Stimulated activated CD4-positive, alpha-beta T cell treated with anti-CD3 and anti-CD28 coated beads, Interleukin-2, amount 100 ng/mL, for 24 hours (primary cell): Measurements from ENCODE around the gene PAXIP1.

Experiments
- DNase-seq, 2 donors: peaks; one replicate each; pipeline ENCODE4 v3.0.0-alpha.2; 2020

The PAXIP1 gene

DNA sequence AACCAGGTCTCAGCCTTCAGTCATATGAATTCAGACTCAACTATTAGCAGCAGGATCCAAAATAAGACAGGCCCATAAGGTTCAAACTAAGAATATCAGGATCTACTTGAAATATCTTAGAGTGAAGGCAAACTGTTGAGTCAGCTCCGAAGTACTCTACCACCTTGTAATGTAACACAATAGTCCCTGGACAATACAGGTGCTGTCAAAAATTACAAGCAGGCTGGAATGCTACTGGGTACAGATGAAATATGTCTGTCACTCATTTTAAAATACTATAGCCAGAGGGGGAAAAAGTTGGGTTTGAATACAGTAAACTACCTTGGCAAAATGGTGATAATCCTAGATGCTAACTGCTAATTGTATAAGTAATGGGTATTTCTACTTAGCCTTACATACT lies 6.8 kb downstream of the PAXIP1 start:
- no peak for DNase-seq

DNA sequence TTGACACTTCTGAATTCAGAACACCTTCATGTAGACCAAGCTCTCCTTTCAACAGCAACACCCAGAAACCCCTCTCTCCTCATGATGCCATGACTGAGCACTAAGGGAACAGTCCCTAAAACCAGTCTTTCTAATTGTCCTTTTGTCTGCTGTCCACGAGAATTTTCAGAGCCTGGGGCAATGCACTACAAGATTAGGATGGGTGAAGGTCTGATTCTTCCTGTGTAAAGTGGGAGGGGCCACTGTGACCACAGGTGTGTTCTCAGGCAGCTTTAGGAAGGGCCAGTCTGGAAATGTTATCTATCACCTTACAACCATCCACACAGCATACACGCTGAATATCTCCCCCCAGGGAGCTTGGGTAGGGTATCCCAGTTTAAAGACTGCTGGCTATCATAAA lies 7.9 kb downstream of the PAXIP1 start:
- no peak for DNase-seq

DNA sequence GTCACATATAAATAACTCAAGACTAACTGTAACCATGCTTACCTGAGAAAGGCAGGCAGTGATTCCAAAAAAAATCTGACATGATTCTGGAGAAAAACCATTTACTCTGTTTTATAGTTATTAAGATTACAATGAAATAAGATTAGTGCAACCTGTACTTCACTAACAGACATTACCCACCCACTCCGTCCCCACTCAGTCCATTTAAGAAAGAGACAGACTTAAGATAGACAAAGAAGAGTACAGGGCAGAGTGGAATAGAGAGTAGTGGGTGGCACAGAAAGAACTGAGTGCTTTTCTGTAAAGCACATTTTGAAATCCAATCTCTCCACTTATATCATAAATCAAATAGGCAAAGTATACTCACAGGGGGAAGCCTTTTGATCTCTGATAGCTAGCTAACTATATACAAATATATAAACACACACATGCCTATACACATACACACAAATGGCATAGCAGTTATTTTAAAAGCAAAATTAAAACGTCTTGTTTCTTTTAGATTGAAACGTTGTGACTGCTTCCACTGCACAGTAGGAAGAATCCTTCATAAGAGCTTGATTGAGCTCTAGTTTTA lies 11.9 kb downstream of the PAXIP1 start:
- DNase-seq = no peak

DNA sequence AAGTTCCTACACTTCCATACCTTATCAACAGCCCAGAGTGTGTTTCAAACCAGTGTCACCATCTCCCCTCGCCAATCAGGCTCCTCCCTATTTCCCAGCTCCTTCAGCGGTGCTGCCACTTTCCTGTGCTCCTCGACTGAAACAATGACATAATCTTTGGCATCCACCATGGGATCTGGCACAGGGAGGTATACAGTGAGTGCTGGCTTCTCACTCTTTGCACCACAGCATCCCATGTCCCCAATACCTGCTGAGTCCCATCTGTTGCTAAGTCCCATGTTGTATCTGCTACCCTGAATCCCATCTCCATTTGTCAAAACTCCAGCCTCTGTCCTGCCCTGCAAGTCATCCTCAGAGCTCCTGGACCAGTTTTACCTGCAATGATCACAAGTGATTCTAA lies 15.4 kb downstream of the PAXIP1 start:
- no peak for DNase-seq

DNA sequence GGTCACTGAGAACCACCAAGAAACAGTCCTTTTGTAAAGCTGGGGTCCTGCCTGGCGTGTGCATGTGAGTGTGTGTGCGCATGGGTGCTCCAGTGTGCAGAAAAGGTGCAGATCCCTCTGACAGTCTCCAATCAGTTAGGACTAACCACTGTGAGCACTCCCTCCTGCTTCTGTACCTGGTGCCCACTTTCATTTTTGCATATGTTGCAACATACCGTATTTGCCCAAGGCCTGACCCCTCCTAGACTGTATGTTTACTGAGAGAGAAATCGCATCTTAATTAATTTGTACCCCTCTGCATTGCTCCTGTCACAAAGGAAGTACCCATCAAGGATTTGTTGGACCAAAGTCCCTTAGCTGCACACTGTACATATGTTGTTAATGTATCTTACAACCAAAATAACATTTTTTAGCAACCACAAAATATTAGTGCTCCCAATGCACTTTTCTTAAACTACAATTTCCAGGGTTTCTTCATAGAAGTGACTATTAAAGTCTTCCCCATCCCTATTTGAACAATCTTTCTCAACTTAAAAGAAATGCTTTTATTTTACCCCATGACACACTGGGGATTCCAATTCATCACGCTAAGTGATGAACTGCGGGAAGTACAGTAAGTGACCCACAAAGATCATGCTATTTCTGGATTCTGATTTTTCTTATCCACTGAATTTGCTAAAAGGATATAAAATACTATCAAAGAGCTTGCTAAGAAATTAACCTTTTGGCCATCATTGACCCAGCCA lies 16.6 kb downstream of the PAXIP1 start:
- DNase-seq = no peak

DNA sequence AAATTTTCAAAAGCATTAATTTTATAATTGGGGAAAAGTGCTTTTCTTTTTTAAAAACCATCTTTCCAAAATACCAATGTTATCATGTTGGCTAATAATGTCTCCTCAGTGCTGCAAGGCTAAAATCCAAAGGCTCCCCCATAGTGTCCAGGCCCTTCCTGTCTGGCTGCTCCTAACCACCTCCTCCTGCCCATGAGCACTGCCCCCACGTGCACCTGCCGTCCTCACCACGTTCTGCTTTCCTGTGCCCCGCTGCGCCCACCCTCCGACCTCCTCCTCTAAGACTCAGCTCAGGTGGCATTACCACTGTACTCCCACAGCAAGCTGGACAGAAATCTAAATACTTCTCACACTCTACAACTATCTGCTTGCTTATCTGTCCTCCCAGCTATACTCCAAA lies 17.7 kb downstream of the PAXIP1 start:
- DNase-seq = no peak

DNA sequence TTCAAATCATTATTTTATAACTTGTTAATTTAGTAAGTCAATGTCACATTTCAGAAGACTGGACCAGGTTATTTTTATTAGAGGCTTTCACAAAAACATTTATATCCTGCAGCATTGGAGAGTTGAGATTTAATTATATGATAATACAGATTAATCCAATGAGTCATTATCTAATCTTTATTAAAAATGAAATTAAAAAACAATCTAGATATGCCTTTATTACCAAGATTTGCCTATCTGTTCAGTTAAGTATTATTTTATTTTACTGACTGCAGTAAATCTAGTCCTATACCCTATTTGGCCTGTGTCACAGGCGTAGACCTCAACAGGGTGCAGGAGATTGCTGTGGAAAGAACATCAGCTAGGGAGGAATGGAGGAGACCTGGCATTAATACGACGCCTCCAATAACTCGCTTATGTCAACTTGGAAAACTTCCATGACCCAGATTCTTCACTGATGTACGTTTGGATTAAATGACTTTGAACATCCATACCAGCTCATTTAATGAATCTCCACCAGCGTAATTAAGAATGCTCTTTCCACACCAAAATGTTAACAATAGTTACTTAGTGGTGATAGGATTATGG lies 18.2 kb downstream of the PAXIP1 start:
- DNase-seq = no peak

DNA sequence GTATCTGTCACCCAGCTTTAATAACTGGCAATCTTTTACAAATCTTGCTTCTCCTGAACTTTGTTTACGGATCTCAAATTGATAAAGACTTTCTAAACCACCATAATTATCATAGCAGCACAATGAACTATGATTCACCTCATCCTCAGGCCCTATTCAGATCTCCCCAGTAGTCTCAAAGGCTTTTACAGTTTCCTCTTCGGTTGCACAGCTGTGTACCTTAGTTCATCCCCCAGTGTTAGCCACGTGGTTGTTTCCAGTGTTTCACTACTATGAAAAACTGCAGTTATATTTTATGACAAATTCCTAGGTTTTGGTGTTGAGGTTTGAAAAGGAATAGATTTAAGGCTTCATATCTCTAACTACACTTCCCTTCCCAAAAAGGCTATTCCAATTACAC lies 24.9 kb downstream of the PAXIP1 start:
- DNase-seq = no peak

DNA sequence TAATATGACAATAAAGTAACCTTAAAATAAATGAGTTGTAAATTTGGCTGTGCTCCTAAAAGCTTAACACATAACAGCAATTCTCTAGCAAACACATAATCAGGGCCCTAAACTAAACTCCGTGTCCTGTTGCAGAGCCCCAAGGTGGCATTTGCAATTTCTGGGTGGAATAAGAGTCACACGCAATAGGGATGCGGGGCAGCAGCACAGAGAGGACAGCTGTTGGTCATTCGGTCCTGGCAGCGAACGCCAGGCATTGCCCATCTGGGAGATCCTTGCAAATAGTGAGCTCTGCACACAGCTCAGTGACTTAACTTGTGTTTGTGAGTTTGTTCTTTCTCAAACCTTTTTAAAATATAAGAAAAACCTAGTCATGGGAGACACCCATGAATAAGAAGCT lies 25.7 kb downstream of the PAXIP1 start:
- DNase-seq = no peak

DNA sequence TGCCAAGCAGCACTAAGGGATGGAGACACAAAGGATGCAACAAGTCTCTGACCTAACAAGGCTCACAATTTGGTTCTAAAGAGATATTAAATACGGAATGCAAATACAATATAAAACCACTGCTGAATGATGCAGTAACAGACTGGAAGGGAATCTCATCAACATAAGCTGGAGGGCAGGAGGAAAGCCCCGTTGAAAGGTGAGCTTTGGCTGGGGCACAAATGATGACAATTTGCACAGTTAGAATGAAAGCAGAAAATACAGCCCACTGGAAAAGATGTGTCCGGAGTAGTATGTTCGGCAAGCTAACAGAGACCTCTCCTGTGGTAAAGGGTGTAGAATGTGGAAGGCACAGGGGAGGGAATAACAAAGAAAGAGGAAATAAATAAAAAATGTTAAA lies 26.1 kb downstream of the PAXIP1 start:
- no peak for DNase-seq

DNA sequence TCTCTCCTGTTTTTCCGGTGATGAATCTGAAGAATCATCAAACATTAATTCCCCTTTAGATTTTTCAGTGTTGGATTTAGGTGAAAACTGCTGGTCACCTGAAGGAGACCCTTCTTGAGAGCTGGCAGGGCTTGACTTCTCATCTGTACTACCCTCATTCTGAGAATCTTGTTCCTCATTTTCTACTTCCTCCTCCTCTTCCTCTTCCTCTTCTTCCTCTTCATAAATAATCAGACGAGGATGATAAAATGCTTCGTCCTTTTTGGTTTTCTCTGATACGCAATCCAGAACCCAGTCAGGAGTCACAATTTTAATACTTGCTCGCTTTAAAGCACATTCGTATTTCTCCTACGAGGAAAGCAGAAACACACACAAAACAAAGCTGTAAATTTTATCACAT lies 26.9 kb downstream of the PAXIP1 start:
- no peak for DNase-seq

DNA sequence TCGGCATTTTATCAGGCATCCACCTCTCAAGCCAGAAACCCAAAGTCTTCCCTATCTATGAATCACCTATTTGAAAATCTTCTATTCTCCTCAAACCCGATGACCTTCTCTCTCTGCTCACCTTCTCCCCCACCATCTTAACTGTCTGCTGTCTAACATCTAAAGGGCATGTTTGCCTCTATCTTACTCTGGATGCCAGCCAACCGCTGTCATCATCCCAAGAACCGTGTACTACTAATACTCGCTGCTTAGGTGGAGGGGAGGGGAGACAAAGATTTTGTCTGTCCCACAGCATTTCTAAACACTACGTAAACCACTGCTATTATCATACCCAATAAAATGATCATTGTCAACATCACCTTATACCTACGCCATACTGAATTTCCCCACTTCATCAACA lies 29.5 kb downstream of the PAXIP1 start:
- DNase-seq = no peak

DNA sequence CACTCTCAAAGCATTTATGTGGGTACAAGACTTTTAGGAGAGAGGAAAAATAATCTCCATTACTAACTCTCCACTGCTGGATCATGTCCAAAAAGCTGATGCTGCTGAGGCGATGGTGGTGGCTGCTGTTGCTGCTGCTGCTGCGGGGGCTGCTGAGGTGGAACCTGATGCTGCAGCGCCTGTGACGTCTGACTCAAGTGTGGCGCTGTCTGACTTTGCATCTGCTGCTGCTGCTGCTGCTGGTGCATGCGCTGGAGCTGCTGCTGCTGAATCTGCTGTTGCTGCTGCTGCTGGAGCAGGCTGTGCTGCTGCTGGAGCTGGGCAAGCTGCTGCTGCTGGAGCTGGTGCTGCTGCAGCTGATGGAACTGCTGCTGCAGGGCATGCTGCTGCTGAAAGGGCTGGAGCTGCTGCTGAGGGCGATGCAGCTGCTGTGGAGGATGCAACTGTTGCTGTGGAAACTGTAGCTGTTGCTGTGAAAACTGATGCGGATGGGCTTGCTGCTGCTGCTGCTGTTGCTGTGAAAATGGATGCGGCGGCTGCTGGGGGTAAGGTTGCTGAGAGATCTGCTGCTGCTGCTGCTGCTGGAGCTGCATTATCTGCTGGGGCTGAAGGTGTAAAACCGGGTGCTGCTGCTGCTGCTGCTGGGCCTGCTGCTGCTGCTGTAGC lies 34.5 kb downstream of the PAXIP1 start:
- no peak for DNase-seq

DNA sequence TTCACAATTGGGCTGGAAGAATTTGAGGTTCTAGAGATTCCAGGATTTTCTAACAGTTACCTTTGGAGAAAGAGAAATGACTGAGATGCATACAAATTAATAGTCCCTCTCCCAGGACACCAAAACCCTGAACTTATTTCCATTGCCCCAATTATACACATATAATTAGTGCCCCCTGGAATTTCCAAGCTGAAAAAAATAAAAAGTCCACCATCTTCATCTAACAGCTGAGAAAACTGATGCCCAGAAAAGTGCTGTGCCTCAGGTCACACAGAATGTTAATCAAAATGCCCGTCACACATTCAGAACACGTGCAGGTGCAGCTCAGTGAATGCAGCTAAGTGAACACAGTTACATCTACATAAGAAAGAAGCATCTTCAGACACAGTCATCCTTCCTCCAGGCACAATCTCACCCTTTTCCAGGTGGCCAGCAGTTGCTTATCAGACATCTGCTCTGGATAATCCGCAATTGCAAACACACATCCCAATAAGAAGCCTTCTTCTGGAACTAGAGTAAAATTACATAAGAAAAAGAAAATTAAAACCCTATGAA lies 35.4 kb downstream of the PAXIP1 start:
- DNase-seq = no peak

DNA sequence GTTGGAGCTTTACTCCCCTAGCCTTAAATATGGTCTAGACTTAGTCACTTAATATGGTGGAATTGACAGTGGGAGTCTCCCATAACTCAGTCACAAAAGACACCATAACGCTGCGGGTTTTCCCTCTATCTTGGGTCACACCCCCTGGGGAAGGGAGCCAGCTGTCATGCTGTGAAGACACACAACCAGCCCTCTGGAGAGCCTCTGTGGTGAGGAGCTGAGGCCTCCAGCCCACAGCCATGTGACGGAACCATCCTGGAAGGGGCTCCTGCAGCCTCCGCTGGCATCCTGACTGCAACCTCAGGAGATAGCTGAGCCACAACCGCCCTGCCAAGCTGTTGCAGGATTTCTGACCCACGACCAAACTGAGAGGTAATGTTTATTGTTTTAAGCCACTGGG lies 37.9 kb downstream of the PAXIP1 start:
- no peak for DNase-seq

DNA sequence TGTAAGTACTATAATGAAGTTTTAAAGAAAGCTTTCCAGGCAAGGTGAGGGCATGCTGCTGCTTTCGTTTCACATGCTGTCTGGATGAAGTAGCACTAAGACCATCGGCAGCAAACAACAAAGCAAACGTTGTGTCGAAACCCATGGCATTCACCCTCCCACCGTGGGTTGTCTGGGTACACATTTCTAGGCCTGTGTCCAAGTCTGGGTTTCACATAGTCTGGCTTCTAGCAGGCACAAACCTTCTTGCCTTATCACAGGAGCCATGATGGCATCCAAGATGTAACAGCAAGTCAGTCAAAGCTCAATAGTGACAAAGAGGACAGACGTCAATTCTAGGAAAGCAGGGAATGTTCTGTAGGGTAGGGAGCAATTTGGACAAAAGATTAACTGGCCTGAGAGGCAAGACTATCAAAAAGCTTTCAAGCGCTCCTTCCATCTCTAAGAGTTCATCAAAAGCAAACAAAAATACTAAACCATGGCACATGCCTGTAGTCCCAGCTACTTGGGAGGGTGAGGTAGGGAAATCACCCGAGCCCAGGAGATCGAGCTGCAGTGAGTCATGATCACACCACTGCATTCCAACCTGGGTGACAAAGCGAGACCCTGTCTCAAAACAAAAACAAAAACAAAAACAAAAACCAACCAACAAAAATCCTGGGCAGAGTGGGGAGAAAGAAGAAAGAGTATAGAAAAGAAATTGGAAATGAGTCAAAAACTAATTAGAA lies 42.7 kb downstream of the PAXIP1 start:
- no peak for DNase-seq

DNA sequence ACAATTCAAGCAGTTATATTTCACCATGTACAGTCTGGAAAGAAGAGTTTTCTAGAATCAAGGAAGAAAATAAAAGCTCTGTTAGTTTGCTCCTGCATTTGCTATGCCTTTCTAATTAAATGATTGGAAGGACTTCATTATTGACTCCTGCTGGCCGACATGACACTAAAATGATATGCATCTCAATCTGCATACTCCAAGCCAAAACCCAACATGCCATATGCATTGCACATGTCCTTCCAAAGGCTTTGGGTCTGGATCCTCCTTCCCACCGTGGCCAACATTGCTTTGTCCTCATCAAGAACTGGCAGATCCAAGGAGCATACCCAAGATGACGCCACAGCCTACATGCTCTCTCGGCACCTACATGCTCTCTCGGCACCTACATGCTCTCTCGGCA lies 46.5 kb downstream of the PAXIP1 start:
- no peak for DNase-seq

DNA sequence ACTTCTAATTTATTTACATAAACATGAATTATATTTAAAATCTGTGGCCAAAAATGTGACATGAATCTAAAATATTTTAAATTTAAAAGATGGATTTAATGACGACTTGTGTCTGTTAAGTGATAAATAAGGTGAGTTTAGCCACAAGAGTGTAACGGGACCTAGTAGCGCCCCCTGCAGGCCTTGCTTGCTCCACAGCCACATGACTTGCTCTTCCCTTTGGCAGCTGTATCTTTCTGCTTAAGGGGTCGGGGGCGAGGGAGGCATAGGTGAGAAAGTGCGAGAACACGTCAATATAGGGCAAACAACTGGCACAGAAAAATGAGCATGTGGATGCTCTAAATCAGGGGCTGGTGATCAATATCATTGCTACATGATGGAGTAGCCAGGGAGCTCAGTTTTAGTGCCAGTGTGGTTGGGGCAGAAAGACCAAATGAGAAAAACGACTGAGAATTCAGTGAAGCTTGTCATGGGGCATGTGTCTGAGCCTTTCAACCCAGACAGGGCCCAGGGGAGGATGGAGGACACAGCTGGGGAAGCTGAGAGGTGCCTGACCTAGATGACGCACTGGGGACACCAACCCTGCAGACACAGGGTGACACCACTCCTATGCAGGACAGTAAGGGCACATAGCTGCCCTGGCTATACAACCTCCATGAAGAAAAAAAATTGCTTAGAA lies 49.8 kb downstream of the PAXIP1 start:
- DNase-seq = peak; percentile 77 to 79

DNA sequence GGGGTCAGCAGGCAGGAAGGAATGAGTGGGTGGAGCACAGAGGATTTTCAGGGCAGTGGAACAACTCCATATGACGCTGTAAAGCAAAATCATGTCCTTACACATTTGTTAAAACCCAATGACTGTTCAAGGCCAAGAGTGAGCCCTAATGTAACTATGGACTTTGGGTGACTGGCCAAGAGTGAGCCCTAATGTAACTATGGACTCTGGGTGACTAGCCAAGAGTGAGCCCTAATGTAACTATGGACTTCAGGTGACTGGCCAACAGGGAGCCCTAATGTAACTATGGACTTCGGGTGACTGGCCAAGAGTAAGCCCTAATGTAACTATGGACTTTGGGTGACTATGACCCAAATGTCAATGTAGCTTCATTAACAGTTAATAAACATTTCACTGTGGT lies 52.0 kb downstream of the PAXIP1 start:
- no peak for DNase-seq

DNA sequence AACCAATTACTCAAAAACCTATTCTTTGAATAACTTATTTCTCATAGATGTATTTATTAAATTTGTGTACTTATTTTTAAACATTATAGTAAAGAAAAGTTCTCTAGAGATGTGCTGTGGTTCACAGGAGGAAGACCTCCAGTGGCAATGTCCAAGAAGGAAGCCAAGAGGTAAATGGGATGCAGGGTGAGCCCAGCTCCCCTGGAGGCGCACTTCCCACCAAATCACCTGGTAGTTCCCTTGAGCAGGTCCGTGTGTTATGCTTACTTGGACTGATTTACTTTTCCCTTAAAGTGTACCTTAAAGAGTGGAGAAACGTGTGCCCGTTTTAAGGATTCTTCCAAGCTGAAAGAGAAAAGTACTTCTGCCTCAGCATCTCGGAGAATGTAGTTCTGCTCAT lies 55.3 kb downstream of the PAXIP1 start:
- DNase-seq = no peak

DNA sequence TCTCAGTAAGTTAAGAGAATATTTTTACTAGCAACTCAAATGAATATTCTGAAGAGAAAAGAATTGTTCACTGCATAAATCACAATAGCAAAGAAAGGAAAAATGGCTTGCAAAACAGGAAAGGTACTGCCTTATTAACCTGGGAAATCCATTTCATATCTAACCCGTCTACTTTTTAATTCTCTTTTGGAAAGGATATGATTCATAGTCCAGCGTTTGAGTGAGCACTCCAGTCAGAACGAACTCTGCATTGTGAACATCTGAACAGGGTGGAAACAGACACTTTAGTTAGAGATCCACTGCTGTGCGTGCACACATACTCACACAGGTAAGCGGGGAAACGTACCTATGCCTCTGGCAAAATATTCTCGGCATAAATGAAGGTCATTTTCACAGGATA lies 56.8 kb downstream of the PAXIP1 start:
- no peak for DNase-seq

DNA sequence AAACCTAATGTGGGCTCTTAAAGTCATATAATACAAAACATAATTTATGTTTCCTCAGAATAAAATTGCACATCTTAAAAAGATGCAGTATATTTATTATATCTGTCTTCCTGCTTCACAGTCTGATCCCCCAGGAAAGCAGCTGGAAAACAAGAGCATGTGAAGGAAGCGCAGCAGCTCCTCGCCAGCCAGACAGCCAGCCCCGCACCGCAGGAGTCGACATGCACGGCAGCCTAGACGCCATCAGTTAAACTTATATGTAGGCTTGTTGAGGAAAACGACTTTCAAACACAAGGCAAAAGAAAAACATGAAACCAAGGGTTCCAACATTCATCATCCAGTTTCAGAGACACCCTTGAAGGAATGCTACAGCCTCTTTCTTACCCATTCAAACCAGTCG lies 59.0 kb downstream of the PAXIP1 start:
- DNase-seq = no peak

DNA sequence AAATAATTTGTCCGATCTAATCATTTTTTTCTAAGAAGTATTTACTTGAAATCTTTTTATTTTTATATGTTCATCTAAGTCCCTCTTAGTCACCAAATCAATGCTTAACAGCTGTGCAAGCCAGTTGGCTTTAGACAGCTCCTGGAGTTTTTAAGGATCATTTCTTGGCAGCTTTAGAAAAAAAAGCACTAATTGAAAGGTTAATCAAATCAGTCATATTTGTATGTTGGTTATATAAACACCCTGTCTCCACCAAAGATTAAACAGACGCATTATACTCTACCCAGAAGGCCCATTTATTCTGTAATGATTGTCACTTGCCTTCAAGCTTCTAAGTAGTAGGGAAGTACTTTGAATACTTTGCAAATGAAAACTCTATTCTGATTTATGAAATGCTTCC lies 60.2 kb downstream of the PAXIP1 start:
- DNase-seq = no peak
